Measurements from ENCODE around the gene HSDL1.

DNA sequence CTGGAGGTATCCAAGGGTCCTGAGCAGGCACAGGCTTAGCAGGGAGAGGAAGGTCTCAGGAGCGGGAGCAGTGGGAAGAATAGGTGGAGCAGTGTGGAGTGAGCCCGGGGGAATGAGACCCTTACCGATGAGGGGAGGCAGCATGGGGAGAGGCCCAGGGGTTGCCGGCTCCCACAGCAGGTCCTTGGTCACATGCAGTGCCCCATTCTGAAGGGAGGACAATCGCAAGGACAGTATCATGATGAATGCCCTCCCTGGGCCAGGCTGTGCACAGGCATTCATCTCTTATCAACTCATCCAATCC is 38.5 kb upstream of the HSDL1 start:
- TF ChIP-seq EZH2phosphoT487 (IDR thresholded peaks at IDR 0.05; ENCODE audit: insufficient read depth, low read depth), result no peak
- TF ChIP-seq EZH2 (IDR thresholded peaks at IDR 0.05; ENCODE audit: insufficient read depth, poor library complexity, severe bottlenecking), result no peak

All from GM23248 (cell line).